ENCODE data around the gene ADARB1. TPM values are rescaled to one million over a fixed set of nuclear protein-coding genes. Genes with fewer than 3 reads are reported as not detected.

The ADARB1 gene
- total and polyA plus RNA-seq, 2 of the 8 experiments (the other 6 are each of a cell fraction or from before 2014, with no cell fraction given) = 4.7 to 14.9 TPM

DNA sequence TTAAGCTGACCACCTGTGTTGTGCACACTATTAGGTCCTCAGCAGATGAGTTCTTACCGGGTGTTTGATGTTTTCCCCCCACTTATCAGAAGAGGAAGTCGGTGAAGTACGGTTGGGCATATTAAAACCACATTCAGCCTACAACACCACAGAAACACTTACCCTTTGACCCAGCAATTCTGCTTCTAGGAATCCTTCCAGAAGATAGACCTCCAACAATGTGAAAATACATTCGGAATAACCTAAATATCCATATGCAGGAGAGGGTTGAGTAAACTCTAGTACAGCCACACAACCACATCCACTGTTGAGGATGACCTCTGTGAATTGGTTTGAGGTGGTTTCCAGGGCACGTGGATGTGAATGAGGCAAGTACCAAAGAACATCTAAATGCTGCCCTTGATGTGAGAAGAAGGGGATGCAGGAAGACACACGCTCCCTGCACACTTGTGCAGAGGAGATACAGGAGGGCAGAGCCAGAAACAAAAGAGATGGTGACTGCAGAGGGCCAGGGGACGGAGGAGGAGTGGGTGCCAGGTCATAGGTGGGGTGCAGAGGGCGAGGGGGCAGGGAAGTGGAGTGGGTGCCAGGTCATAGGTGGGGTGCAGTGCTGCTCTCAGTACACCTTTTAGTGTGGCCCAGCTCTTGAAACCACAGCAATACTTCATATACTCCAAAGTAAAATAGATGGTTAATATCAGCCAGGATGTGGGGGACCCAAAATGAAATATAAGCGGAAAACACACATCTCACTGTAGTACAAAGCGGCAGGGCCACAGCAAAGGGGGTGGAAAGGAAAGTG is 12.8 kb downstream of the ADARB1 start:
- H3K79me1 ChIP-seq (ENCODE audit: low read depth, low read length) = peaks cover 3% of the 10 kb centered on the region; the same call in 1 of the 2 replicates
- H3K4ac ChIP-seq (replicated peaks; ENCODE audit: insufficient read length, low read depth, low read length) = no peak overlapping the region
- H2BK120ac ChIP-seq (replicated peaks; ENCODE audit: low read depth, low read length) = no peak overlapping the region
- no peak overlapping the region for H2BK12ac ChIP-seq (ENCODE audit: low read depth, low read length)
- TF ChIP-seq CEBPB (IDR thresholded peaks at IDR 0.05; ENCODE audit: low read depth, low read length) (no peak), GABPA (IDR thresholded peaks at IDR 0.05; ENCODE audit: borderline replicate concordance, insufficient read depth, low read length) (no peak), CTBP2 (IDR thresholded peaks at IDR 0.05; ENCODE audit: borderline replicate concordance, insufficient read depth, insufficient read length, low read length) (no peak), GTF2F1 (IDR thresholded peaks at IDR 0.05; ENCODE audit: borderline replicate concordance, low read depth, low read length) (no peak)
- H3K4me2 ChIP-seq (ENCODE audit: insufficient read depth in 1 of 2, low read depth in 2 of 2, low read length in 2 of 2) = no peak overlapping the region
- H3K79me2 ChIP-seq (ENCODE audit: control insufficient read depth in 1 of 2, insufficient read depth in 2 of 2, low read length in 2 of 2) = 0 out of 4 replicates have a peak, but pooled peaks cover 0 to 8% of the 10 kb centered on the region in 2 experiments
- H3K14ac ChIP-seq (ENCODE audit: insufficient read length) = no peak overlapping the region
- peaks cover 1% of the 10 kb centered on the region in 2 experiments for H4K20me1 ChIP-seq (replicated peaks in 1 of 2; ENCODE audit: control insufficient read depth in 1 of 2, insufficient read depth in 2 of 2, low read length in 2 of 2)
- H3K9ac ChIP-seq (replicated peaks in 1 of 4; ENCODE audit: extremely low read depth in 1 of 4, low read depth in 3 of 4, low read length in 3 of 4) = no peak overlapping the region
- FAIRE-seq (no peak), DNase-seq (ENCODE audit: low read depth in 1 of 2, low spot score in 2 of 2) (no peak)
- H2BK15ac ChIP-seq (ENCODE audit: low read length) = no peak overlapping the region
- H3K4me1 ChIP-seq (replicated peaks in 1 of 4; ENCODE audit: control insufficient read depth in 3 of 4, insufficient read depth in 4 of 4, low read length in 3 of 4) = no peaks in the 10 kb centered on the region; a peak in 1 of 7 replicates
- H3K9me3 ChIP-seq (ENCODE audit: insufficient read depth in 2 of 2, low read depth in 1 of 2, low read length in 1 of 2) = no peaks in the 10 kb centered on the region
- no peaks in the 10 kb centered on the region; a peak in 1 of 7 replicates for H3K27me3 ChIP-seq (replicated peaks in 1 of 4; ENCODE audit: control insufficient read depth in 3 of 4, extremely low read depth in 1 of 4, insufficient read depth in 3 of 4, low read length in 3 of 4)
- H3K23ac ChIP-seq (ENCODE audit: insufficient read length) = no peak overlapping the region
- H2BK5ac ChIP-seq (ENCODE audit: low read depth, low read length) = no peak overlapping the region
- no peak overlapping the region for H4K91ac ChIP-seq (replicated peaks; ENCODE audit: insufficient read length, low read length)
- no peak overlapping the region for H3K18ac ChIP-seq (ENCODE audit: extremely low read depth, low read length)
- H3K27ac ChIP-seq (ENCODE audit: low read depth, low read length) = no peak overlapping the region
- no peak overlapping the region for H4K5ac ChIP-seq (ENCODE audit: insufficient read length, low read depth, low read length)
- WGBS, 2 experiments (ENCODE audit: extremely low coverage in 1 of 2, insufficient coverage in 1 of 2, insufficient read length in 1 of 2, insufficient replicate concordance in 2 of 2, low coverage in 1 of 2, low lambda C conversion rate in 2 of 2, missing lambda C conversion rate in 1 of 2) = 94% methylated on average over 10 of the region's 10 CpGs; no CpG with 5 or more reads in 1 of the 2 experiments
- no peaks in the 10 kb centered on the region for H3K23me2 ChIP-seq (ENCODE audit: low read depth, low read length)
- H2AFZ ChIP-seq (ENCODE audit: low read length) = no peak overlapping the region
- H2BK20ac ChIP-seq (ENCODE audit: low read length) = no peak overlapping the region
- ChIA-PET POLR2A (ENCODE audit: partially characterized antibody) (no interaction called here), CTCF (ENCODE audit: partially characterized antibody) (interaction anchor here (0.9 to 3.0 kb wide), 3 partner anchors 10 to 137 kb away, joined by 3 to 15 read pairs (median 3); no protein-coding TSS in a partner anchor)
- H3K36me3 ChIP-seq (ENCODE audit: control insufficient read depth in 2 of 4, insufficient read depth in 4 of 4, low read length in 3 of 4) = no peaks in the 10 kb centered on the region
- H3K56ac ChIP-seq (replicated peaks; ENCODE audit: insufficient read length, low read depth, low read length) = no peak overlapping the region
- H3K4me3 ChIP-seq (ENCODE audit: extremely low read depth in 1 of 4, insufficient read depth in 2 of 4, low read depth in 3 of 4, low read length in 4 of 4) = no peak overlapping the region
- no peak overlapping the region for H4K8ac ChIP-seq (ENCODE audit: extremely low read depth, insufficient read depth, low read length)
- H2AK5ac ChIP-seq (ENCODE audit: low read depth, low read length) = no peak overlapping the region

Data from H1 (cell line).